Right ventricle myocardium superior (tissue), 1 donor: ENCODE data around the gene HNRNPH2. TPM values are rescaled to one million over a fixed set of nuclear protein-coding genes. Genes with fewer than 3 reads are reported as not detected.
A peak's percentile ranks its signal among the peaks of the same experiment; 100 is the strongest.

Experiments
- ATAC-seq: fragments of 200-7000 bp; cut with Tn5 transposase; one replicate; pipeline ENCODE4 v1.9.1; 2020; ENCODE audit warnings: mild to moderate bottlenecking; ENCODE audit not compliant: poor library complexity
- DNase-seq: peaks from one replicate; pipeline ENCODE4 v3.0.0-alpha.2; 2020
- intact Hi-C: fragments of 100-400 bp; cut with DNase I; formaldehyde crosslinking; loops from one replicate; pipeline ENCODE4 v1.11.2; 2022
- total RNA-seq: library from RNA; stranded (reverse); fragmentation: NEBNext Ultra II Directional; extraction: Animal tissue kit (Norgen Biotek cat#: 25700); gene quantifications from one replicate; pipeline ENCODE4 v1.2.1, GENCODE V29; 2021
- donor health status: DM: no; HTN: yes; CAD: no; lungs with severe emphysema.

The HNRNPH2 gene
- total RNA-seq, 1 donor from 2014 or later, result 46.9 TPM

GRCh38 chrX:101430457-101431078 lies 22.5 kb downstream of the HNRNPH2 start:
- ATAC-seq, result no peak
- no peak for DNase-seq
- intact Hi-C loops, result no loop called here

DNA sequence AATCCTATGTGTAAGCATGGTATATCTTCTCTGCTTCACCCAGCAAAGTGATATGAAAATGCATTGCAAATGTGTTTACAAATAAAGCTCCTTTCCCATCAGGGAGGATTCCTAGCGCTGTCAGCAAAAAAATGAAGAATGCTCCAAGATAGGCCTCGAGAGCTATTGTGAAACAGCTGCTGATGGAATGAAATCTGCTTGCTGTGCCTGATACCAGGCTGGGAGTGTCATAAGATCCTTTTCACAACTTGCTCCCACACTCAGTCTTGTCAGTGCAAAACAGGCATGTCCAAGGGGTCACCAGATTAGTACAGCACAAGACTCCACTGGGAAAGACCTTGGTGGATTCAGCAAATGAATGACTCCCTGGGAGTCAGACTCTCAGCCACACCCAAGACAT lies 34.1 kb downstream of the HNRNPH2 start:
- ATAC-seq (peak; percentile 25), DNase-seq (no peak)
- intact Hi-C loops, result no loop called here

- DNase-seq (no peak), ATAC-seq (no peak)
- intact Hi-C loops, result no loop called here
Measured at GRCh38 chrX:101449279-101449678, 41.3 kb downstream of the HNRNPH2 start.

- no peak for DNase-seq
- intact Hi-C loops, result no loop called here
- no peak for ATAC-seq
Measured at GRCh38 chrX:101450085-101450484, 42.1 kb downstream of the HNRNPH2 start.

GRCh38 chrX:101450961-101451360 lies 42.9 kb downstream of the HNRNPH2 start:
- ATAC-seq (peak; percentile 90), DNase-seq (peak; percentile 67)
- intact Hi-C loops, result no loop called here

DNA sequence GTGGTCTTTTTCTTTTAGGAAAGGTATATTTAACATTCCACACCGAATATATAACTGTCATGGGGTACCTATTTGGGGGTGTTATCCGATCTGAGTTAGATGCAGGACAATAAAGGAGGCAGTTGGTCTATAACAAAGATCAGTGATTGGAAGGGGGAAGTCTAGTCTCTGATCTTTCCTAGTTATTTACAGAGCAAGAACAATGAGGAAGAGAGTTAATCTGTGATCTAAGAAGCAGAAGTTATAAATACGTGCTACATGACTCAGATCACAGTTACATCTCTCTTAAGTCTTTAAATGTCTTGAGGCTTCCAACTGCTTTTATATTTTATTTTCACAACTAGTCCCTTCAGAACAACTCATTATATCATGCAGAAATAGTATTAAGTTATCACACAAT lies 44.0 kb downstream of the HNRNPH2 start:
- intact Hi-C loops, result no loop called here
- DNase-seq (no peak), ATAC-seq (no peak)

DNA sequence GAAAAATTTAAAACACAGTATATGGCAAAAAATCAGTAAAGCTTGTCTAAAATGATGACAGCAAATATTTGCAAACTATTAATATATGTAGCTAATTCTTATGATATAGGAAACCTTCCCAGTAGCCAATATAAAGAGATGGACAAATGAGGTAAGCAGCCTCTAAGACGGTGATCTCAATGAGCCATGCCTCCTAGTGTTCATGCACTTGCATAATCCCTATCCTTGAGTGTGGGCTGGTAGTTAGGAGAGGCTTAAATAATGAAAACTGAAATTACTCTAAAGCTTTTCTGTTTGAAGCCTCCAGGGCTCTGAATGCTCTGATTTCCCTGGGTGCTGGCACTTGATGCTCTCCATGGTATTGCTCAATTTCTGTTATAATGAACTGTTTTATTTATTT lies 52.6 kb downstream of the HNRNPH2 start:
- DNase-seq, result no peak
- intact Hi-C loops, result no loop called here
- no peak for ATAC-seq

GRCh38 chrX:101462892-101463291 lies 54.9 kb downstream of the HNRNPH2 start:
- ATAC-seq (no peak), DNase-seq (no peak)
- intact Hi-C loops, result no loop called here

Other genes starting within 250 kb of the HNRNPH2 start
- 0.05 TPM for gene DRP2, start 188.4 kb upstream of the HNRNPH2 start, total RNA-seq
- not detected for gene TAF7L, start 116.9 kb upstream of the HNRNPH2 start, total RNA-seq
- gene TIMM8A, start 59.5 kb upstream of the HNRNPH2 start, total RNA-seq, result 20.3 TPM
- gene BTK, start 22.0 kb upstream of the HNRNPH2 start, total RNA-seq, result 1.8 TPM
- gene RPL36A, start 17.2 kb upstream of the HNRNPH2 start, total RNA-seq, result 72.0 TPM
- gene GLA, start 297 bp upstream of the HNRNPH2 start, total RNA-seq, result 9.1 TPM
- gene ARMCX4, start 77.2 kb downstream of the HNRNPH2 start, total RNA-seq, result 4.6 TPM
- gene ARMCX1, start 142.3 kb downstream of the HNRNPH2 start, total RNA-seq, result 29.8 TPM
- gene ARMCX6, start 209.8 kb downstream of the HNRNPH2 start, total RNA-seq, result 22.3 TPM
- 53.5 TPM for gene ARMCX3, start 214.9 kb downstream of the HNRNPH2 start, total RNA-seq